CD4-positive, alpha-beta T cell treated with Interleukin-10 for 1 hour (primary cell): Measurements from ENCODE around the gene MAP1LC3A.

Experiments
- DNase-seq: peaks from one replicate; pipeline ENCODE4 v3.0.0-alpha.2; 2020

MAP1LC3A gene

GRCh38 chr20:34549929-34550305, 8.6 kb upstream of the MAP1LC3A start:
- DNase-seq = no peak

- no peak for DNase-seq
Observed at GRCh38 chr20:34552569-34552968, 5.9 kb upstream of the MAP1LC3A start.

- no peak for DNase-seq
Observed at GRCh38 chr20:34553366-34553867, 5.1 kb upstream of the MAP1LC3A start.

DNA sequence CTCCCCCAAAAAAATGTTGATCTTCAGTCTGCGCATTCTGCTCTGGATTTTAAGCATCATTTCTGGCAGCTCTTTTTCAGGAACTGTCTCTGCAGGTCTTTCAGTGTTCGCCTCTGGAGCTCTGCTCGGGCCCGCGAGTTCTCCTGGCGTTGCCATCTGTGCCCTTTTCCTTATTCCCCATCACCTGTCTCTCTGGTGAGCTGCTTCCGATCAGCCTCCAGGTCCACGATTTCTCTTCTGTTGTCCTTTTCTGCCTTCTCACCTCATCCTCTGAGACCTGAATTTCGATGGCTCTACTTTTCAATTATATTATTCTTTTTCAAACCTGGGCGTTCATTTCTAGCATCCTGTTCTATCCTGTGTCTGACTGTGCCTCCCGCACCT, 590 bp upstream of the MAP1LC3A start:
- DNase-seq = no peak

DNA sequence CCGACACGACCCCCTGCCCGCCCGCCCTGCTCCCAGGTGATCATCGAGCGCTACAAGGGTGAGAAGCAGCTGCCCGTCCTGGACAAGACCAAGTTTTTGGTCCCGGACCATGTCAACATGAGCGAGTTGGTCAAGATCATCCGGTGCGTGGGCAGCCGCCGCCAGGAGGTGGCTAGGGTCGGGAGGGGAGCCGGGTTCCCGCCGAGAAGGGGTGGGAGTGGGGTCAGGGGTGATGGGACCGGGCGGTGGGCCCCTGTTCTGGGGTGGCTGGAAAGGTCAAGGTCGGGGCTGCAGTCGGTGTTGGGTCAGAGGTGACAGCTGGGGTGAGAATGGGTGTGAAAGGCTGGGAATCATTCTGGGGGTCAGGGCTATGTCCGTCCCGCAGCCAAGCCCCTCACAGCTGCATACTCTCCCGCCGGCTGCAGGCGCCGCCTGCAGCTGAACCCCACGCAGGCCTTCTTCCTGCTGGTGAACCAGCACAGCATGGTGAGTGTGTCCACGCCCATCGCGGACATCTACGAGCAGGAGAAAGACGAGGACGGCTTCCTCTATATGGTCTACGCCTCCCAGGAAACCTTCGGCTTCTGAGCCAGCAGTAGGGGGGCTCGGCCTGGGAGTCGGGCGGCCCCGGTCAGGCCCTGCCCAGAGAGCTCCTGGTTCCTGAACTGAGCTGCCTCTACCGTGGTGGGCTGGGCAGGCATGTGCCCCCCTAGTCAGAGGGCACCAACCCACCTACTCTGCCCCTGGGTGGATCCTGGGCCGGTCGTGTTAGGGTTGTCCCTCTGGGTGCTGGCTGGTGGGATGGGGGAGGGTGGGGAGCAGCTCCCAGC, 1.0 kb downstream of the MAP1LC3A start:
- peak; percentile 22 for DNase-seq

DNA sequence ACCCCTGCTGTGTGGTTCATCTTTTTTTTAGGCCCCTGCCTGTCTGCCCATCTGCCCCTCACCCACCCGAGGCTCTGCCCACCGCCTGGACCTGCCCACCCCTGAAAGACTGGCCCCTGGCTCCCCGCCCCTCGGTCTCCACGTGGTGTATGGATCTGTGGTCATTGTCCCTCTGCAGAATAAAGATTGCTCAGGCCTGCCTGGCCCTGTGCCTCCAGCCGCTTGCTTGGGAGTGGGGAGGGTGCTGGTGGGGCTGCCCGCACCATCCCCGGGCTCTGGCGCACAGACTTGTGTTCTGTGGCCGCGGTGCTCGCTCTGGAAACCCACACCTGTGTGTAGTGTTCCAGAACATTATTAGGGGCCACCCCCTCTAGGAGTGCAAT, 1.6 kb downstream of the MAP1LC3A start:
- no peak for DNase-seq

DNA sequence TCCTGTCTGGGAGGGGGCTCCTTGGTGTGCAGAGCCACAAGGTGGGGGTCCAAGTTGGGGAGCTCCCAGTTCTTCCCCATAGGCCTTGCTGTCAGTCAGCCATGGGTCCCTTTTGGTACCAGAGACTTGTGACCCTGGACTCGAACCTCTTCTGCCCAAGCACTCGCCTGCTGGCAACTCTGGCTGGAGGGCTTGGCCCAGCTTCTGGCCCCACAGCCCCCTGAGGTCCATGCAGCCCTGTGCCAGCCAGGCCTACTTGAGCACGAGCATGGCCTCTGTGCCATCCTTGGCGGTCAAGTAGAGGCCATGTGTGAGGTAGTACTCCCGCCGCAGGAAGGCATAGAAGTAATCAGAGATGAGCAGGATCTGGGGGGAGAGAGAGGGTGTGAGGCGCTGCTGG, 2.1 kb downstream of the MAP1LC3A start:
- DNase-seq = no peak

DNA sequence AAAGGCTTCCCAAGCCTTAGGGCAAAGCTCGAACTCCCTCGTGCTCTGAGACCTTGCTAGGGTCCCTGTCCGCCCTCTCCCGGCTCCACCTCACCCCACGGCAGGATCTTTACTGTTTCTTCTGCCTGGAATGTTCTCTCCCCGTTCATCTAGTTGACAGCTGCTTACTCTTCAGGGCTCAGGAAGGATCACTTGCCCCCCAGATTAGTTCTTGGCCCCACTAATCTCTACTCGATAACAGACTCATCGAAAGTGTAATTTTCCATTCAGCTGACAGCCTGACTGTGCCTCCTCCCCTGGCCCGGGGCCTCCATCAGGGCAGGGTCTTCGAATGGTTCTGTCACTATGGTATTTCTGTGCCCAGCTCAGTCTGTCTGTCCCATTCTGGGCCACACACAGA, 3.1 kb downstream of the MAP1LC3A start:
- peak; percentile 9 for DNase-seq

DNA sequence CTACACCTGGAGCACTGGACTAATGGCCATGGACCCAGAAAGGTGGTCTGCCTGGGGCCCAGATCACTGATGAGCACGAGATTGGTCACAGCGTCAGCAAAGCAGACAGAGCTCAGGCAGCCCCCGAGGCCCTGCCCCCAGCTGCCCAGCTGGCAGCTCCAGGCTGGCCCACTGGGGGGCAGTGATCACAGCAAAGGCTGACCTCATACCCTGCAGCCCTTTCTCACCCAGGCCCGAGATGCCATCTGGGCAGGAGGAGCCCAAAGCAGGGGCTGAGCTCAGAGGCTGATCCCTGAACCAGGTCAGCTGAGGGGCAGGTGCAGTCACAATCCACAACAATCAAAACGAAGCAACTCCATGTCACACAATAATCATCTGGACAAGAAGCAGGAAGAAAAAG, 4.1 kb downstream of the MAP1LC3A start:
- peak; percentile 25 for DNase-seq

DNA sequence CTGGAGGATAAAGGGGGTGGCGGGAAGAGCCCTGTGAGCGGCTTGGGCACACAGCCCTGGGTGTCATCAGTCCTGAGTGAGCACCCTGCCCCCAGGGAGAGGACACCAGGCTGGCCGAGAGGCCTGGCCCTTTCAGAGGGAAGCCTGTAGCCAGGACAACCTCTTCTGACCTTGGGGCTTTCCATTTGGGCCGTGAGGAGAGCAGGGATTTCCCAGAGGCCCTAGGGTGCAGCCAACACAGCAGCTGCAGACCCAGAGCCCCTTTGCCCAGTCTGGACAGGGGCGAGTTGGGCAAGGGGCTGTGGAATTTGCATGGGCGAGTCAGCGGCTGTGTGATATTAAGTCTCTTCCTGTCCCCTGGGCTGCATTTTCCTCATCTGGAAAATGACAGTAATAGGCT, 6.3 kb downstream of the MAP1LC3A start:
- DNase-seq = no peak

DNA sequence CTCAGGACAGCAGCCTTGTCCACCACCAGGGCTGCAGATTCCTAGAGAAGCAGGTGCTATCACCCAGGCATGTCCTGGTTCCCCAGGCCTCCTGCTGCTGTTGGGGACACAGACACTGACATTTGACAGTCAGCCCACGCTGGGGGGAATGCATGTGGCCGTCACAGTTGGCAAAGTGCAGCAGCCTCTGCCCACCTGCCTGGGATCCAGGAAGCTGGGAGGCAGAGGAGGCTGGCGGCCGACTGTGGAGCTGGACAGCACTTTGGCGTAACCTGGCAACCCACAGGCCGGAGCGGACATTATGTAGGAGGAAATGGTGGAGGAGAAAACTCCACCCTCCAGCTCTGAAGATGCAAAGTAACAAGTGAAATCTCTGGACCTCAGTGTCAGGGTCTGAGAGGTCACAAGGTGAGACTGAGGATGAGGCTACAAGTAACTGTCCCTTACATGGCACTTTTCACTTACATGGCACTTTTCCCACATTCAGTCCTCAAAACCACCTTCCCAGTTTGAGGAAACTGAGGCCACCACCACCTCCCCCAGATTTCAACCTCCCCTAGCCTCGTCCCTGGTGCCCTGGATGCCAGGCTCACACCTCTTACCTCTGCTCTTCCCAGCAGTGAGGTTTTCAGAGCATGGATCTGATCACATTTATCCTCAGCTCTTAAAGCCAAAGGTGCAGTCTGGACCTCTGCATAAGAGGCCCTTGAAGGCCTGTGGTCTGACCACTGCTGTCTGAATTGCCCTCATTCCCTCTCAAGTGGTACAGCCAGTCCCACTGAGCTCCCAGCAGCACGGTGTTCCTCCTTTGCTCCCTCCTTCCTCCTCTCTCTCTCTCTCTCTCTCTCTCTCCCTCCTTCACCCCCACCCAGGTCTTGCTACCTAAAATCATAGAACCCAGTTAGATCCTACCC, 8.7 kb downstream of the MAP1LC3A start:
- no peak for DNase-seq

GRCh38 chr20:34567892-34568865, 9.7 kb downstream of the MAP1LC3A start:
- DNase-seq = no peak

DNA sequence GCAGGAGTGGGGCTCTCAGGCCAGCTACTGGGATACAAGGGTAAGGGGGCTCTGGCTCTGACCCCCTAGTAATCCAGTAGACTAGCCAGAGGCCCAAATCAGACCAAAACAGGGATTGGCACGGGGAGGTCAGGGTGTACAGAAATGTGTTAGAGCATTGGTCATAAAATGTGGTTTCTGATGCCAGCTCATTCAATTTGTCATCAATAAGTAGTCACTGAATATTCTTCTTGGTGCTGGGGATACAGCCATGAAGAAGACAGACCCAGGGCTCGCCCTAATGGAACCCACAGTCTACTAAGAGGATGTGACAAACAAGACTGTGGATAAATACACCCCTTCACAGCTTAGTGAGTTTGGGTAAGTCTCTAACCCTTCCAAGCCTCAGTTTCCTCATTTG, 11.1 kb downstream of the MAP1LC3A start:
- no peak for DNase-seq

DNA sequence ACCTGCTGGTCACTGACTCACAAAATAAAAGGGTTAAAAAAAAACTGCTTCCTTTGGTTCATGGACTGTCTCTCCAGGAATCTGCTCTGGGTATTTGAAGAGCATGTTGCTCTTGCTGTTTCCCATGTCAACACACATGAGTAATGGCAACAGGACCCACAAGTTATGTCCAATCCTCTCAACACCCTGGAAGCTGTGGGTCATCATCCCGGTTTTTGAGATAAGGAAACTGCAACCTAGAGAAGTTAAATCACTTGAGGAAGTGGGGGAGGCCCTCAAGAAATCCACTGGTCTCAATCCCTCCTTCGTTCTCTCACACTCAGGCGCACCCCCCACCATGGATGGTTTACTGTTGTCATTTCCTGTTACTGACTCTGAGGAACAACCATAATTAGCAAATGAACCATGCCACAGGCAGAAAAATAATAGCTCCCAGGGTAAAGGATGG, 12.4 kb downstream of the MAP1LC3A start:
- DNase-seq = peak; percentile 13

DNA sequence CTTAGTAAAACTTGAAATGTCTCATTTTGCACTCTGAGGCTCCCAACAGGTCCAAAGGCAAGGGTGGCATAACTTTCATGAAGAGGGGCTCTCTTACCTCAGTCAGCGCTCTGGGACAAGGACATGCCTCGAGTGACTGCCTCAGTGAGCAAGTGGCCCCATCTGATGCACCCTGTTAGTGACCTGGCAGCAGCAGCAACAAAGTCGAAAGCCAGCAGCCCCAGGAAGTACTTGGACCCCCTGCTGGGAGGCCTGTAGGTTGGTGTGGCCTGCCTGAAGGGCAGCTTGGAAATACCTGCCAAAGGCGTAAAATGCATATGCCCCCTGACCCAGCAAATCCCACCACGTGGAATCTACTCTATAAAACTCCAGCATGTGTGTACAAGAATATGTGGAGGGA, 13.2 kb downstream of the MAP1LC3A start:
- DNase-seq = no peak

GRCh38 chr20:34573541-34574300, 15.2 kb downstream of the MAP1LC3A start:
- no peak for DNase-seq

- no peak for DNase-seq
Observed at GRCh38 chr20:34574426-34574825, 15.9 kb downstream of the MAP1LC3A start.

GRCh38 chr20:34574861-34575260, 16.3 kb downstream of the MAP1LC3A start:
- no peak for DNase-seq

DNA sequence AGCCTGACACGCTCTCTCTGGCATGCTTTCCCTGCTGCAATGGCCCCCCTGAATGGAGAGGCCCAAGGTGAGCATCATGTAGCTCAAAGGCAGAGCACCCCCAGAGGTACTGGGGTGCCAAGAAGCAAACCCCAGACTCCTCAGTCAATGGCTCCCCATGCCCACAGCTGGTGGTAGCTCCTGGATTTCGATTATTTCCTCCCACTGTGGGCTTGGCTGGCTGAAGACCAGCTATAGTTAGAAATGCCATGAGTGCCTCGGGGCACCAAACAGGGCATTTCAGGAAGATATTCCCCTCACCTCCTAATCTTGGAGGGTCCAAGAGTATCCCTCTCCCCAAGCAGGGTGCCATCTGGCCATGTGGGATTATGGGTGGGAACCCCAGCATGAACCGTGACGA, 16.8 kb downstream of the MAP1LC3A start:
- no peak for DNase-seq

- no peak for DNase-seq
Observed at GRCh38 chr20:34575756-34576155, 17.2 kb downstream of the MAP1LC3A start.

GRCh38 chr20:34577061-34577460, 18.5 kb downstream of the MAP1LC3A start:
- no peak for DNase-seq

DNA sequence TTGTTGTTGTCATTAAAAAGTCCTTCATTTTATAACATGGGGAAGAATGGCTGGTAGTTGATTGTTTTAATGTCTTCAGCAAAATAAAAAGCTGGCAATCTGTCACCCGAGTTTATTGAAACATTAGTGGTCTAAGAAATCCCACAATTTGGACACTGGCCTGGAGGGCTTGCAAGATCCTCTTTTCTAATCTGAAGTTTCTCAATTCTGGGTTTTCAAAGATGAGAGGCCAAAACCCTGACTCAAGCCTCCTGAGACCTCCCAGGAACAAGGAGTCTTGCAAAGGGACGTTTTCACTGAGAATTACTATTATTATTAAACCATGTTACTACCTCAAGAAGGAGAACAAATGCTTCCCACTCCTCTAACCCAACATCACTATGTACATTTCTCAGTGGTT, 19.5 kb downstream of the MAP1LC3A start:
- no peak for DNase-seq
